ENCODE data around the gene CFAP91.

Gene CFAP91

DNA sequence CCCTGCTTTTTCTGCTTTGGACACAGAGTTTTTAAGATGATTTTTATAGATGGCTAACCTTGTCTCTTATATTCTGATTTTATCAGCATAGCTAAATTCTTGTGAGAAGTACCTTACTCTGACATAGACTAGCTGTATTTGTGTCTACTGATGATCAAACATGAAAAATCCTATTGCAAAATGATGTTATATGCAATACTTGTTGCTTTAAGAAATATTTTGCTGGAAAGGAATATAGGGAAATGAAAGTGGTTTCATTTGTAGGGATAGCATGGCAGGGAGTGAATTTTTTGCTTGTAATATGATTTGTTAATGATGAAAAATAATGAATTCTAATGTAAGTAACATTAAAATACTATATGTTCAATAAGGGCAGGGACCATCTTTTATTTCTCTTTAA lies 35.9 kb downstream of the CFAP91 start:
- H3K4me3 ChIP-seq (ENCODE audit: low read depth, low read length): no peak overlapping the region

GRCh38 chr3:119741657-119742590 lies 39.1 kb downstream of the CFAP91 start:
- H3K4me3 ChIP-seq (ENCODE audit: low read depth, low read length): no peak overlapping the region

DNA sequence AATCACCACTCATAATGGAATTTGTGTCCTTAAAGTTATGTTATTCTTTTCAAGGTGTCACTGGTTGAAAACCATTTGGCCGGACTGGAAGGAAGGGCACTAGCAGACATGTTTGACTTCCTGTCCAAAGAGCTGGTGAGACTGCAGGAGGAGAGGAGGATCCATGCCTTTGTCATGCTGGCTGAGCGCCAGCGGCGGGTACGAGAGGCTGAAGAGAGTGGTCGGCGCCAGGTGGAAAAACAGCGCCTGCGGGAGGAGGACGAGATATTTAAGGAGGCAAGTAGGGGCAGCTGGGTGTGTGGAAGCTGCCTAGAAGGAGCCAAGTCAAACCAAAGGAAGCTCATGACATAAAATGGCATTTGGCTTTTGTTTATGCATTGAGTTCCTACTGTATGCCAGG lies 41.1 kb downstream of the CFAP91 start:
- no peak overlapping the region for H3K4me3 ChIP-seq (ENCODE audit: low read depth, low read length)

DNA sequence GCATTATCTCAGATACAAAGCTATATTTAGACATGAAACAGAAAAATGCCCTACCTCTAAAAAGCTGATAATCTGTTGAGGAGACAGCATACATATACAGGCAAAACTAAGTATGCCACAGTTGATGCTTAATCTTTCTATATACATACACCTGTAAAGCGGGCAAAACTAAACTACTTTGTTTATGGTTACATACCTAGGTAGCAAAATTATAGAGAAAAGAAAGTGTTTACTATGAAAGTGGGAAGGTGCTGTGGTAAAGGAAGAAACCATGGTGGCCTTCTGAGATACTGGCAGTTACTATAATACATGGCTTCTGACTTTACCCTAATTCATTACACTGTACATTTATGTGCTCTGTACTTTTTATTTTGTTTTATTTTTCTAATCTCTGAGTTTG lies 43.1 kb downstream of the CFAP91 start:
- no peak overlapping the region for H3K4me3 ChIP-seq (ENCODE audit: low read depth, low read length)

DNA sequence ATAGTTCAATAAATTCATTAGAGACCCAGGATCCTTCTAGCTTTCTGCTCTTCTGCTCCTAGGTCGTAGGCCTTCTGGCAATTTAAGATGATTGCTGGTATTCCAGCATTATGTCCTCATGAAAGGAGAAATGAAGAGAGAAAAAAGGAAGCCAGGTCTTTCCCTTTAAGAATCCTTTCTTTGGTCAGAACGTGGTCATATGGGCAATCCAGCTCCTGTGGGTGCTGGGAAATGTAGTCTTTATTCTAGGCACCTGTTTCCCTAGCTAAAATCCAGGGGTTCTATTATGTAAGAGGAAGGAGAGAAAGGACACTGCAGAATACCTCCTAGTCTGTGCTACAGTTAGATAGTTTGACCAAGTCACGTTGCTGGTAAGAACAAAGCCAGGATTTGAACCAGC lies 43.6 kb downstream of the CFAP91 start:
- H3K4me3 ChIP-seq (ENCODE audit: low read depth, low read length): no peak overlapping the region

DNA sequence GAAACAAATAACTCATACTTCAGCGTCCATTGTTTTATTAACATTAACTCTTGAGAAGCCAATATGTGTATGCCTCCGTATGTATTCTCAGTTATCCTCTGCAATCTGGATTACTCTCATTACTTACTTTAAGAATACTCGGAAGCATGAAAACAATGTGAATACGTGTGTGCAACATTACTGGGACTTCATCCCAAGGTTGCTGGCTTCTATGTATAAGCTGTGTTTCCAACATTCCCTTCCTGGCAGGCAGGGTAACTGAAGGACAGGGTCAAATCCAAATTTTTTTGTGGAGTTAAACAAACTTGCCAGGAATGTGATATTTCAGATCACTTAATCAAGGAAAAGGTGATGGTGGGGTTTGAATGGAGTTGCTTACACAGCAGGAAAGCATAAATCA lies 44.5 kb downstream of the CFAP91 start:
- H3K4me3 ChIP-seq (ENCODE audit: low read depth, low read length): no peak overlapping the region

DNA sequence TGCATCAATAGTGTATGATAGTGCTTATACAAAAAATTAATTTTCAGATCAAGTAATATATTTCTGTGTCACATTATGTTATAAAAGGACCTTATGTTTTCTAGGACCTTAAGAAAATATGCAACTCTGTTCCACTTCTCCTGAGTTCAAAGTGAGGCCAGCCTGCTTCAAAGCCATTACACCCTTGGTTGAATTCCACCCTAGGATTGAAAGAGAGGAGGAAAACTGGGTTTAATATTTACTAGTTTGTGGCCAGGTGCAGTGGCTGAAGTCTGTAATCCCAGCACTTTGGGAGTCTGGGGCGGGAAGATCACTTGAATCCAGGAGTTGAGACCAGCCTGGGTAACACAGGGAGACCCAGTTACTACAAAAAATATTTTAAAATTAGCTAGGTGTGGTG lies 46.2 kb downstream of the CFAP91 start:
- no peak overlapping the region for H3K4me3 ChIP-seq (ENCODE audit: low read depth, low read length)

DNA sequence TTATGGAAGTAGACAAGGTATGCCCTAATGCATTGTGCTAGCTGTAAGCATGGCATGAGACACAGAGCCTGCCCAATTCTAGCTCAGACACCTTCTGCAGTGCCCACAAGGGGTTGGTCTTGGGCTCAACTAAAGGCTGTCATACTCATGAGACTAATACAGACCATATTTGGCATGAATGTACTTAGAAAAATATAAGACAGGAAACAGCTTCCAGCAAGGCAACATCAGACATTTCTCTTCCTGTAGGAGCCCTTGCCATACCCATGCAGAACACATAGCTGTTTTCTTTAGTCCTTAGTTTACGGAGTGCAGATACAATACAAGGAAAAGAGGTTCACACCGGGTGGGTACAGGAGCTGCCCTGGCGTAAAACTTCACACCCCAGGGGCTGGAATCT lies 48.6 kb downstream of the CFAP91 start:
- no peak overlapping the region for H3K4me3 ChIP-seq (ENCODE audit: low read depth, low read length)

Data from iPS-11a (cell line).